Measurements from ENCODE around the gene OR2H2.

GRCh38 chr6:29598172-29598747 is 13.3 kb downstream of the OR2H2 start:
- TF ChIP-seq TAF1 (IDR thresholded peaks at IDR 0.05; ENCODE audit: low read depth) (no peak), CREB1 (IDR thresholded peaks at IDR 0.05; ENCODE audit: low read depth) (no peak), REST (IDR thresholded peaks at IDR 0.05; ENCODE audit: low read depth) (no peak), EP300 (IDR thresholded peaks at IDR 0.05; ENCODE audit: borderline replicate concordance) (no peak), YY1 (IDR thresholded peaks at IDR 0.05; ENCODE audit: low read depth) (no peak), MAX (IDR thresholded peaks at IDR 0.05) (no peak), CEBPB (IDR thresholded peaks at IDR 0.05) (no peak), RAD21 (IDR thresholded peaks at IDR 0.05; ENCODE audit: low read depth) (no peak), FOXM1 (IDR thresholded peaks at IDR 0.05; ENCODE audit: borderline replicate concordance, low read depth) (no peak), NFIC (IDR thresholded peaks at IDR 0.05) (no peak), TEAD4 (IDR thresholded peaks at IDR 0.05) (no peak), USF1 (IDR thresholded peaks at IDR 0.05) (no peak)
